OCI-LY7 (cell line): ENCODE measurements around the gene KCTD19. TPM values are rescaled to one million over a fixed set of nuclear protein-coding genes. Genes with fewer than 3 reads are reported as not detected.

Source experiments
- BruUV-seq: library from RNA; stranded (reverse); fragments of 400-500 nt; replicated peaks from 2 replicates; lab custom pipeline; 2021; lab: Mats Ljungman, UMichigan
- CTCF ChIA-PET: fragments of 300-600 bp; sonication (Branson Sonifier 250); formaldehyde crosslinking; loops from one replicate; lab custom pipeline; 2022; ENCODE audit warnings: antibody characterized with exemption; ENCODE audit not compliant: unreplicated experiment; lab: Charles Lee
- POLR2A ChIA-PET: fragments of 300-600 bp; sonication (Branson Sonifier 250); formaldehyde crosslinking; loops from one replicate; lab custom pipeline; 2022; ENCODE audit warnings: antibody characterized with exemption; lab: Charles Lee
- DNase-seq: peaks from one replicate; pipeline ENCODE4 v3.0.0-alpha.2; 2015; ENCODE audit warnings: low spot score
- H2AFZ ChIP-seq: fragments of 200-600 bp; sonication (generic), shearing (Covaris generic); 2 replicates; pipeline ENCODE4 v1.6.1; 2014; ENCODE audit warnings: mild to moderate bottlenecking, antibody characterized with exemption, low read length, moderate library complexity
- H3K27ac ChIP-seq: fragments of 200-600 bp; sonication (generic); 2 replicates; pipeline ENCODE4 v1.5.1; 2014; ENCODE audit warnings: mixed run types, low read depth, mild to moderate bottlenecking, moderate library complexity, low read length, inconsistent platforms; ENCODE audit not compliant: poor library complexity, severe bottlenecking
- H3K36me3 ChIP-seq: fragments of 200-600 bp; sonication (generic); 2 replicates; pipeline ENCODE4 v1.6.1; 2014; ENCODE audit warnings: mild to moderate bottlenecking, antibody characterized with exemption, low read length, moderate library complexity, mixed read lengths; ENCODE audit not compliant: insufficient read depth
- H3K4me1 ChIP-seq: fragments of 200-600 bp; sonication (generic); 2 replicates; pipeline ENCODE4 v1.5.1; 2014; ENCODE audit warnings: mild to moderate bottlenecking, low read length; ENCODE audit not compliant: insufficient read depth, poor library complexity, severe bottlenecking
- H3K4me2 ChIP-seq: fragments of 200-600 bp; sonication (generic); 2 replicates; pipeline ENCODE4 v1.6.1; 2014; ENCODE audit warnings: mild to moderate bottlenecking, low read length
- H3K4me3 ChIP-seq: fragments of 200-600 bp; sonication (generic); 2 replicates; pipeline ENCODE4 v1.5.1; 2014; ENCODE audit warnings: mild to moderate bottlenecking, low read depth, low read length; ENCODE audit not compliant: poor library complexity, severe bottlenecking
- H3K79me2 ChIP-seq: fragments of 200-600 bp; sonication (generic); 2 replicates; pipeline ENCODE4 v1.6.1; 2016; ENCODE audit warnings: low read depth, mild to moderate bottlenecking, low read length, moderate library complexity, mixed read lengths; ENCODE audit not compliant: insufficient read depth
- H3K9me2 ChIP-seq: fragments of 200-600 bp; sonication (generic); 2 replicates; pipeline ENCODE4 v1.6.1; 2016; ENCODE audit warnings: mild to moderate bottlenecking, low read length, mixed read lengths; ENCODE audit not compliant: insufficient read depth
- H3K9me3 ChIP-seq: fragments of 200-600 bp; sonication (generic); 2 replicates; pipeline ENCODE4 v1.6.1; 2014; ENCODE audit warnings: mild to moderate bottlenecking, mixed run types, low read length, mixed read lengths
- H4K20me1 ChIP-seq: fragments of 200-600 bp; sonication (generic); 2 replicates; pipeline ENCODE4 v1.6.1; 2014; ENCODE audit warnings: mild to moderate bottlenecking, antibody characterized with exemption, low read length, moderate library complexity, mixed read lengths; ENCODE audit not compliant: insufficient read depth
- EZH2phosphoT487 ChIP-seq: fragments of 200-600 bp; sonication (generic); IDR thresholded peaks from 2 replicates; pipeline ENCODE4 v1.6.1; 2018; ENCODE audit warnings: low read depth, borderline replicate concordance, mild to moderate bottlenecking, mixed run types, antibody characterized with exemption, low read length, moderate library complexity, mixed read lengths
- intact Hi-C: fragments of 100-400 bp; cut with micrococcal nuclease; formaldehyde crosslinking; loops from one replicate; pipeline ENCODE4 v1.10.0; 2022; ENCODE audit not compliant: unreplicated experiment
- total RNA-seq, 2 experiments: library from RNA; depleted of rRNA in 1 of 2; stranded (reverse); fragments of >200 nt in 1 of 2; shearing (Covaris generic) in 1 of 2; gene quantifications; 2 replicates each; pipeline ENCODE4 v1.2.3, GENCODE V29; 2014 to 2022
- TF ChIP-seq, protein P1 (sequence below): fragments of 200-600 bp; sonication (generic); conservative IDR thresholded peaks from 2 replicates; pipeline ENCODE4 v1.5.1; 2014; ENCODE audit warnings: mild to moderate bottlenecking, antibody characterized with exemption, low read length, moderate library complexity, mixed read lengths

The KCTD19 gene
- total RNA-seq, 2 experiments from 2014 or later: 0.17 TPM; not detected in 1

DNA sequence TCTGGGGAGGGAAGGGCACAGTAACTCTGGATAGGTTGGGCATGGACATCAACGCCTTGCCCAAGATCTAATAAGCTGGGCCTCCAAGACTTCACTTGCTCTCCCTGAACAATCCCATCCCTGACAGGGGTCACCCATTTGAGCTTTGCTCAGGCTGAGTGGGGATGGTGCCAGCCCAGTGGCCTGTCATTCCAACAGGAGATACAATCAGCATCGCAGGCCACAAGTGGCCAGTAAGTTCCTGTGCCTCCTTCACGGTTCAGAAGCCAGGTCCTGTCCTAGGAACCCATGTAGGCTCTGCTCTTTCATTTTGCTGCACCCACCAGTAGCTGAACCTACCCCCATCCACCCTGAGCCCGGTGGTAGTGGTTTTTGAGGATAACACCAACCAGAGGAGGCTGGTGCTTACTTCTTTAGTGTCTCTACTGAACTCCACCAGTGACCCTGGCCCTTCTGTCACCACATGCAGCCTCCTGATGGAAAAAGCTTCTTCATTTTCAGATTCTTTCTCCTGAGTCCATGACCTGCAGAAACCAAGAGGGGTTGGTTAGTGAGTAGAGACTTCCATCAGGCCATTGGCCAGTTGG, 32.3 kb downstream of the KCTD19 start:
- BruUV-seq: no TSS peak
- no peak overlapping the region for H3K27ac ChIP-seq
- intact Hi-C loops: no loop called here
- H2AFZ ChIP-seq: no peak overlapping the region
- no peak for TF ChIP-seq EZH2phosphoT487
- TF ChIP-seq, protein P1, sequence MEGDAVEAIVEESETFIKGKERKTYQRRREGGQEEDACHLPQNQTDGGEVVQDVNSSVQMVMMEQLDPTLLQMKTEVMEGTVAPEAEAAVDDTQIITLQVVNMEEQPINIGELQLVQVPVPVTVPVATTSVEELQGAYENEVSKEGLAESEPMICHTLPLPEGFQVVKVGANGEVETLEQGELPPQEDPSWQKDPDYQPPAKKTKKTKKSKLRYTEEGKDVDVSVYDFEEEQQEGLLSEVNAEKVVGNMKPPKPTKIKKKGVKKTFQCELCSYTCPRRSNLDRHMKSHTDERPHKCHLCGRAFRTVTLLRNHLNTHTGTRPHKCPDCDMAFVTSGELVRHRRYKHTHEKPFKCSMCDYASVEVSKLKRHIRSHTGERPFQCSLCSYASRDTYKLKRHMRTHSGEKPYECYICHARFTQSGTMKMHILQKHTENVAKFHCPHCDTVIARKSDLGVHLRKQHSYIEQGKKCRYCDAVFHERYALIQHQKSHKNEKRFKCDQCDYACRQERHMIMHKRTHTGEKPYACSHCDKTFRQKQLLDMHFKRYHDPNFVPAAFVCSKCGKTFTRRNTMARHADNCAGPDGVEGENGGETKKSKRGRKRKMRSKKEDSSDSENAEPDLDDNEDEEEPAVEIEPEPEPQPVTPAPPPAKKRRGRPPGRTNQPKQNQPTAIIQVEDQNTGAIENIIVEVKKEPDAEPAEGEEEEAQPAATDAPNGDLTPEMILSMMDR: no peak
- no peaks in the 10 kb centered on the region for H3K4me1 ChIP-seq
- POLR2A ChIA-PET: no interaction called here
- H3K4me2 ChIP-seq: no peak overlapping the region
- no peak overlapping the region for H3K4me3 ChIP-seq
- no peaks in the 10 kb centered on the region for H3K9me2 ChIP-seq
- H3K79me2 ChIP-seq: no peaks in the 10 kb centered on the region
- CTCF ChIA-PET: no interaction called here
- no peaks in the 10 kb centered on the region for H3K9me3 ChIP-seq
- no peaks in the 10 kb centered on the region for H3K36me3 ChIP-seq
- DNase-seq: no peak
- no peaks in the 10 kb centered on the region for H4K20me1 ChIP-seq

DNA sequence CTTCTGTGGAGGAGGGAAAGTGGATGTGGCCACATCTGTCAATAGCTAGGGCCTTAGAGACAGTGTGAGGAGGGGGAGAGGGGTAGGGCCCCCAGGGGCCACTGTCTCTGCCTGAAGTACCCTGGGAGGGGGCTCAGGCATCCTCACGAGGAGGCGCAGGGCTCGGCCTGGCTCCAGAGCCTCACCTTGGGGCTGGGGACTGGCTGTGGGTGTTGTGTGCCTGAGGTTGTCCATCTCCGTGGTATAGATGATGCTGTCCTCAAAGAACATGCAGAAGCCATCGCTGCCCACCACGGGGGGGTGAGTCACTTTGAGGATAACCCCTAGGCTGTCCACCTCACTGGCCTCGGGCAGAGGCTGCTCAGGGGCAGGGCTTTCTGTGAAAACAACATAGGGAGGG, 35.1 kb downstream of the KCTD19 start:
- DNase-seq: no peak
- no peaks in the 10 kb centered on the region for H3K4me1 ChIP-seq
- POLR2A ChIA-PET: no interaction called here
- no peaks in the 10 kb centered on the region for H4K20me1 ChIP-seq
- CTCF ChIA-PET: no interaction called here
- intact Hi-C loops: no loop called here
- TF ChIP-seq, protein P1: no peak
- TF ChIP-seq EZH2phosphoT487: no peak
- H3K9me2 ChIP-seq: no peaks in the 10 kb centered on the region
- no peaks in the 10 kb centered on the region for H3K36me3 ChIP-seq
- H3K4me3 ChIP-seq: no peak overlapping the region
- no TSS peak for BruUV-seq
- H3K9me3 ChIP-seq: no peaks in the 10 kb centered on the region
- H3K79me2 ChIP-seq: no peaks in the 10 kb centered on the region
- H2AFZ ChIP-seq: no peak overlapping the region
- no peak overlapping the region for H3K4me2 ChIP-seq
- H3K27ac ChIP-seq: no peak overlapping the region

DNA sequence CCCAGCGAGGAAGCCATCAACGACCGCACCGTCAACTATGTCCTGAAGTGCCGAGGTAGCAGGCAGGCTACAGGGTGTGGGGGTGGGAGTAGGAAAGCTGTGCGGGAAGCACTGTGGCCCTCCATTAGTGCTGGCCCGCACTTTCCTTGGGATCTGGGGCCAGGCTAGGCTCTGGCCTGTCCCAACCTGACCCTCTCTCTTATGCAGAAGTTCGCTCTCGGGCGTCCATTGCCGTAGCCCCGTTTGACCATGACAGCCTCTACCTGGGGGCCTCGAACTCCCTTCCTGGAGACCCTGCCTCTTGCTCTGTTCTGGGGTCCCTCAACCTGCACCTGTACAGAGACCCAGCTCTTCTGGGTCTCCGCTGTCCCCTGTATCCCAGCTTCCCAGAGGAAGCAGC, 38.6 kb downstream of the KCTD19 start:
- TF ChIP-seq EZH2phosphoT487: no peak
- TF ChIP-seq, protein P1: no peak
- H3K79me2 ChIP-seq: no peaks in the 10 kb centered on the region
- no peak overlapping the region for H3K4me2 ChIP-seq
- H3K4me1 ChIP-seq: no peaks in the 10 kb centered on the region
- H3K4me3 ChIP-seq: no peak overlapping the region
- no peaks in the 10 kb centered on the region for H3K9me2 ChIP-seq
- no peak for DNase-seq
- H3K36me3 ChIP-seq: no peaks in the 10 kb centered on the region
- no TSS peak for BruUV-seq
- no peak overlapping the region for H3K27ac ChIP-seq
- H3K9me3 ChIP-seq: no peaks in the 10 kb centered on the region
- intact Hi-C loops: no loop called here
- POLR2A ChIA-PET: no interaction called here
- H4K20me1 ChIP-seq: no peaks in the 10 kb centered on the region
- CTCF ChIA-PET: no interaction called here
- H2AFZ ChIP-seq: no peak overlapping the region
